ENCODE results near the gene GBP1. TPM values are rescaled to one million over a fixed set of nuclear protein-coding genes. Genes with fewer than 3 reads are reported as not detected.
"Not testable (repeated sequence)": the region's sequence is repeated elsewhere in the genome, so short reads cannot be mapped to it uniquely, and the experiment has no call there.

The GBP1 gene
- total RNA-seq: 46.3 TPM

DNA sequence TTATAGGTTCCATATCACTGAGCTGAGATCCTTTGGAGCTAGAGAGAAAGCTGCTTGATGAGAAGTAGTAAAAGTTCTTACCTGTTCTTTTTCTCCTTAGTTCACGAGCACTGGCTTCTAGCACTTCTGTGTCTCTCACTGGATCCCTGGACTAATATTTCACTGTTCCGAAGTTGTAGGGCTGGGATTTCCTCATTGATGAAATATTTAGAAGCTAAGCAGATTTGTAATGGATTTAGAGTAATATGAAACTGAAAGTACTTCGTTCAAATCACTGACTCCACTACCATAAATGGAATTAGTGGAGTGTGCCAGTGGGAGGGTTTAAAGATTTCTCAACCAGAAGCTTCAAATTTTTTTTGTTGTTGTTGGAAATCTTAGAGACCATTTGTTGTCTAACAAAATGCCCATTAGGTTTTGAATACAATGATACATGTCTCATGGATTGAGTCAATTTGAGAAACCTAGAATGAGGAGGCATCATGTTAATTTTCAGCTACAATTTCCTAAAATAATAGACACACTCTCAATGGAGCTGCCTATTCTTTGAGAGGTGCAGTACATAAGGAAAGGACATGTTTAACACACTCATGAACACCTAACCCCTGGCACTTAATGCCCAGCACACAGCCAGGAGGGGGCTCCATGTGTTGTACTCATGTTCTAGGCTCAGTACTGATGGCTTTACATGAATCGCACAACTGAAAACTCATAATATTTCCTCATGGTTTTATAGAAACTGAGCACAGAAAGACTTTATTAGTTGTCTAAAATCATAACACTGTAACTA, at the start of gene GBP1:
TSS of gene GBP1 (minus strand) at position 130 of the 790 bp plus-strand sequence. CDS start 1,974 bp downstream, outside the sequence.
- Histone ChIP-seq H3K27me3 (ENCODE audit: insufficient read depth, low read length) (no peaks in the 10 kb centered on the region), H3K9me3 (ENCODE audit: low read depth, low read length) (no peaks in the 10 kb centered on the region), H3K4me1 (ENCODE audit: insufficient read depth, low read length) (peaks cover 21% of the 10 kb centered on the region), H3K4me3 (ENCODE audit: low read length) (peak within 1 kb of the TSS; percentile 53)

DNA sequence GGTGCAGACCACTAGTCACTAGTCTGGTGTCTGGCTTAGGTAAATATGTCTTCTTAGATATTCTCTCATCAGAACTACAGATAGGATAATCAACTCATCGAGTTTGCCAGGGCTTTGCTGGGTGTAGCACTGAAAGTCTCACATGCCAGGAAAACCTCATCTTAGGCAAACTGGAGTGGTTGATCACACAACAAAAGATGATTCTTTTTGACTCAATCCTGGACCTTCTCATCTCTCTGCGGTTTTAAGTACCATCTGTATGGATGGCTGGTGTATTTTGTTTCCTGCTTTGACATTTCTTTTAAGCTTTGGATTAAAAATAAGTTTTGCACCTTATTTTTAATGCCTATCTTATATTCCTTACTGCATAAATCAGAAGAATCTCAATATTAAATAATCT, 49.7 kb upstream of the GBP1 start:
- Histone ChIP-seq H3K4me3 (ENCODE audit: low read length) (no peak overlapping the region), H3K9me3 (ENCODE audit: low read depth, low read length) (no peaks in the 10 kb centered on the region), H3K27me3 (ENCODE audit: insufficient read depth, low read length) (no peaks in the 10 kb centered on the region), H3K4me1 (ENCODE audit: insufficient read depth, low read length) (no peaks in the 10 kb centered on the region)

GRCh38 chr1:89112871-89113613, 48.0 kb upstream of the GBP1 start:
- Histone ChIP-seq H3K27me3 (ENCODE audit: insufficient read depth, low read length) (no peaks in the 10 kb centered on the region), H3K9me3 (ENCODE audit: low read depth, low read length) (no peaks in the 10 kb centered on the region), H3K4me3 (ENCODE audit: low read length) (no peak overlapping the region), H3K4me1 (ENCODE audit: insufficient read depth, low read length) (no peaks in the 10 kb centered on the region)

DNA sequence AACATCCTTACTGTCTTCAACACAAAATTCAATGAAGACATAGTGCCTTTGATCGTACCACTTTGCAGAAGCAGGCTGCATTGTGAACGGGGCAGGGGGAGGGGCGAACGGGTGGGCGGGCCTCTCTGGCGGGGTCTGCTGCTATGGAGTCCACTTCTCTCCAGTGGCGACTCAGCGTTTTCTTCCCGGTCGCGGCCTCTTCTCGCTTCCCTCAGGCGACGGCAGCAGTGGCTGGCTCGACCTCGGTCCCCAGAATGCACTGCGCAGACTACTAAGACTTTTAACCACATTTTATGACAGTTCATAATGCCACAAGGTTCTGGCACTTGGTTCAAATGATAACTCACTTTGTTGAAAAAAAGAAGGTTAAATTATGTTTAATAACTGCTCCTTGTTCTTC, 39.7 kb upstream of the GBP1 start:
- Histone ChIP-seq H3K9me3 (ENCODE audit: low read depth, low read length) (no peaks in the 10 kb centered on the region), H3K27me3 (ENCODE audit: insufficient read depth, low read length) (no peaks in the 10 kb centered on the region), H3K4me3 (ENCODE audit: low read length) (no peak overlapping the region), H3K4me1 (ENCODE audit: insufficient read depth, low read length) (no peaks in the 10 kb centered on the region)

DNA sequence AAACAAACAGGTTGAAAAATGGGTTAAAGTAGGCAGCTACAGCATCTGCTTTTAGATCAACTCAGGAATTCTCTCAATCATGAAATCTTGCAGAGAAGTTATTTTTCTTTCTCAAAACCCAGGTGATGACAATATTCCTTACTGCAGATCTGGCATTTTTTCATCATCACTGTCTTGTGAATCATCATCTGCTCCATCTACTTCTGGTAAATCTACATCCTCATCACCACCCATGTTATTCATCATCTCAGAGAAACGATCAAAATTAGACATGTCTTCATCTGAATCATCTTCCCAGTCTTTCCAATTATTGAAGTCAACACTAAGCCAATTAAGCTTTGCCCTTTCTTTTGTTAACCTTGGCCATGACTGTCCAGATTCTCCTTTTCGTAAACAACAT, 39.1 kb upstream of the GBP1 start:
- no peak overlapping the region for H3K4me3 ChIP-seq (ENCODE audit: low read length)
- no peaks in the 10 kb centered on the region for H3K4me1 ChIP-seq (ENCODE audit: insufficient read depth, low read length)
- H3K9me3 ChIP-seq (ENCODE audit: low read depth, low read length): no peaks in the 10 kb centered on the region
- no peaks in the 10 kb centered on the region for H3K27me3 ChIP-seq (ENCODE audit: insufficient read depth, low read length)

DNA sequence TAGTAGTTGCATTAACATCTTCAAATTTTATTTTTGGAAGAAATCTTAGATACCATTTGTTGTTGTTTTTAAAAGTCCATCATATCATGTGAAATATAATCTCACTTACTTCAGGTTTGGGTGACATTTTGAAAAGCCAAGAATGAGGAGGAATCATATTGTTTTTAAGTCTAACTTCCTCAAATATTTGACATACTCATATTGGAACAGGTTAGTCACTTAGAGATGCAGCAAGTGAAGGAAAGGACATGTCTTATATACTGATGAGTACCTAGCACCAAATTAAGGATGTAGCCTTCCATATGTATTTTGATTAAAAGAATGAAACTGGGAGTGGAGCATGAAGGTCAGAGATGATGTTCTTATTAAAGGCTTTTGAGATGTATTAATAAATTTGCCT, 37.0 kb upstream of the GBP1 start:
- no peaks in the 10 kb centered on the region for H3K4me1 ChIP-seq (ENCODE audit: insufficient read depth, low read length)
- no peaks in the 10 kb centered on the region for H3K9me3 ChIP-seq (ENCODE audit: low read depth, low read length)
- H3K27me3 ChIP-seq (ENCODE audit: insufficient read depth, low read length): no peaks in the 10 kb centered on the region
- H3K4me3 ChIP-seq (ENCODE audit: low read length): no peak overlapping the region

- no peaks in the 10 kb centered on the region for H3K4me1 ChIP-seq (ENCODE audit: insufficient read depth, low read length)
- H3K27me3 ChIP-seq (ENCODE audit: insufficient read depth, low read length): peaks cover 3% of the 10 kb centered on the region
- H3K4me3 ChIP-seq (ENCODE audit: low read length): no peak overlapping the region
- H3K9me3 ChIP-seq (ENCODE audit: low read depth, low read length): peaks cover 6% of the 10 kb centered on the region
Observed at GRCh38 chr1:89100412-89100811, 35.4 kb upstream of the GBP1 start.

DNA sequence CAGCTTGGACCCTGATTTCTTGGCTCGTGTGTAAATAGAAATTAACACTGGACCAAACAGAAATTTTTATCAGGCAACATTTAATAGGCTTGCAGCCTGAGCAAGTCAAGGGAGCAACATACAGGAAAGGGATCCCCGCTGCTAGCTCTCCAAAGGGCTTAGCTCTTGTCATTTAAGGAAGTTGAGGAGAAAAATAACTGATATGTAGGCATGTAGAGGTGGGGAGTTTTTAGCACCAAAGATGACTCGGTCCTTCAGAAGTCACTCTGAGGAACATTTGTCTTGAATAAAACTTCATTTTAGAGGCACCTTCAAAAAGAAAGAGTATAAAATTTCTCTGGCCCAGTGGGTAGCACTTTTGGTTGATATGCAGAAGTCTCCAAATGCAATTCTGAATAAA, 33.8 kb upstream of the GBP1 start:
- H3K4me1 ChIP-seq (ENCODE audit: insufficient read depth, low read length): no peaks in the 10 kb centered on the region
- peaks cover 6% of the 10 kb centered on the region for H3K9me3 ChIP-seq (ENCODE audit: low read depth, low read length)
- peaks cover 3% of the 10 kb centered on the region for H3K27me3 ChIP-seq (ENCODE audit: insufficient read depth, low read length)
- H3K4me3 ChIP-seq (ENCODE audit: low read length): no peak overlapping the region

- Histone ChIP-seq H3K9me3 (ENCODE audit: low read depth, low read length) (peaks cover 6% of the 10 kb centered on the region), H3K4me1 (ENCODE audit: insufficient read depth, low read length) (no peaks in the 10 kb centered on the region), H3K4me3 (ENCODE audit: low read length) (no peak overlapping the region), H3K27me3 (ENCODE audit: insufficient read depth, low read length) (peaks cover 3% of the 10 kb centered on the region)
Observed at GRCh38 chr1:89095737-89096136, 30.7 kb upstream of the GBP1 start.

DNA sequence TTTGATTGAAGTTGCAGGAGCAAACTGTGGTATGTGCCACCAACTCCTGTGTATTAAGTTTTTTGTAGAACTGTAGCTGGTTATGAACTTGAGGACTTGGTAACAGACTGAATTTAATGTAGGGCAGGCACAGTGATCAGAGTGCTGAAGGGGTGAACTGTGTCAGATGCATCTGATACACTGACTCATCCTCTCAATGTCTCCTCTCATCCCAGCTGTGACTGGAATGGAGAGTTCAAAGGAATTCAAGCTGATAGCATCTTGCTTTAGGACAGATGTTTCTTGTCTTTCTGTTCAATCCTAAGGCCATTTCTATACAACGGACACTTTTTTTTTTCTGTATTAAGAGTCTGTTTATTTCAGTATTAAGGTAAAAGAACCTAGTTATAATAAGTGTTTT, 25.0 kb upstream of the GBP1 start:
- Histone ChIP-seq H3K4me3 (ENCODE audit: low read length) (no peak overlapping the region), H3K9me3 (ENCODE audit: low read depth, low read length) (no peaks in the 10 kb centered on the region), H3K4me1 (ENCODE audit: insufficient read depth, low read length) (no peaks in the 10 kb centered on the region), H3K27me3 (ENCODE audit: insufficient read depth, low read length) (no peaks in the 10 kb centered on the region)

DNA sequence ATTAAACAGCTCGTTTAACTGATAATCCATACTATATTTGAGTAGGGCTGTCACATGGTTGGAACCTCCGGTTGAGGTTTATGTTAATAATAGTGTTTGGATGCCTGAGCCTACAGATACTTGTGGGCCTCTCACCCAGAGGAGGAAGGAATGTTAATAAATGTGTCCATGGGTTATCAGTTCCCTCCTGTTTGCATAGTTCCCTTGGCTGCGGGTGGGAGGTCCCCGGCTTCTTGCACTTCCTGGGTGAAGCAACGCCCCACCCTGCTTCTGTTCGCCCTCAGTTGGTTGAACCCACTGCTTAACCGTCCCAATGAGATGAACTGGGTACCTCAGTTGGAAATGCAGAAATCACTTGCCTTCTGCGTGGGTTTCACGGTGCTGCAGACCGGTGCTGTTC, 23.6 kb upstream of the GBP1 start:
- H3K27me3 ChIP-seq (ENCODE audit: insufficient read depth, low read length): no peaks in the 10 kb centered on the region
- H3K4me3 ChIP-seq (ENCODE audit: low read length): no peak overlapping the region
- no peaks in the 10 kb centered on the region for H3K9me3 ChIP-seq (ENCODE audit: low read depth, low read length)
- H3K4me1 ChIP-seq (ENCODE audit: insufficient read depth, low read length): no peaks in the 10 kb centered on the region

GRCh38 chr1:89087241-89087640, 22.2 kb upstream of the GBP1 start:
- no peaks in the 10 kb centered on the region for H3K9me3 ChIP-seq (ENCODE audit: low read depth, low read length)
- no peaks in the 10 kb centered on the region for H3K4me1 ChIP-seq (ENCODE audit: insufficient read depth, low read length)
- H3K27me3 ChIP-seq (ENCODE audit: insufficient read depth, low read length): no peaks in the 10 kb centered on the region
- H3K4me3 ChIP-seq (ENCODE audit: low read length): no peak overlapping the region

DNA sequence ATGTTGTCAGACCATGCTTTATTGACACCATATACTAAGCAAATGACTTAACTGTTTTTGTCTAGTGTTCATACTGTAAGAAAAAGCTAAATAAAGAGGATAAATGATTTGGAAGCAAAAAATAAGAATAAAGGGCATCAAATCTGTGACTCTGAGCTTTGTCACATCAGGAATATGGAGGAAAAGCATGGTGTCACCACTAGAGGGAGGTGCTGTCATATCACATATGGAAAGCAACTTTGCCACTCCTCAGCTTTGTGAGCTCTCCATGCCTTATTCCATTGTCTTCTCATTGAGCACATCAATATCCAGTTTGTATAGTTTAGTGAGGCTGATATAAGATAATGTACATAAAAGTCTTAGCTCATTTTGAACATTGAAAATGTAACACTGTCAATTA, 20.8 kb upstream of the GBP1 start:
- H3K27me3 ChIP-seq (ENCODE audit: insufficient read depth, low read length): no peaks in the 10 kb centered on the region
- H3K4me3 ChIP-seq (ENCODE audit: low read length): no peak overlapping the region
- no peaks in the 10 kb centered on the region for H3K9me3 ChIP-seq (ENCODE audit: low read depth, low read length)
- H3K4me1 ChIP-seq (ENCODE audit: insufficient read depth, low read length): no peaks in the 10 kb centered on the region

GRCh38 chr1:89081005-89081404, 16.0 kb upstream of the GBP1 start:
- Histone ChIP-seq H3K4me1 (ENCODE audit: insufficient read depth, low read length) (no peaks in the 10 kb centered on the region), H3K4me3 (ENCODE audit: low read length) (no peak overlapping the region), H3K27me3 (ENCODE audit: insufficient read depth, low read length) (no peaks in the 10 kb centered on the region), H3K9me3 (ENCODE audit: low read depth, low read length) (no peaks in the 10 kb centered on the region)

- not testable (repeated sequence) for H3K4me1 ChIP-seq (ENCODE audit: insufficient read depth, low read length); H3K9me3 ChIP-seq (ENCODE audit: low read depth, low read length); H3K27me3 ChIP-seq (ENCODE audit: insufficient read depth, low read length); H3K4me3 ChIP-seq (ENCODE audit: low read length)
Observed at GRCh38 chr1:89080068-89080467, 15.1 kb upstream of the GBP1 start.

Measured in mononuclear cell (primary cell).